ENCODE results near the gene REPIN1. TPM values are rescaled to one million over a fixed set of nuclear protein-coding genes. Genes with fewer than 3 reads are reported as not detected.
A peak's percentile ranks its signal among the peaks of the same experiment; 100 is the strongest.

Gene REPIN1
- 103 and 155 TPM in 2 replicates for total RNA-seq (2014; rRNA removed; shearing (Covaris generic))

- peak; percentile 83 for DNase-seq (ENCODE audit: low read depth)
Observed at GRCh38 chr7:150368096-150368883, at the start of gene REPIN1. TSS of gene REPIN1 (plus strand) at chr7:150368822. CDS start at chr7:150369712, 890 bp downstream.

GRCh38 chr7:150321788-150322113 lies 46.9 kb upstream of the REPIN1 start:
- DNase-seq (ENCODE audit: low read depth), result no peak

- no peak for DNase-seq (ENCODE audit: low read depth)
Observed at GRCh38 chr7:150322114-150322832, 46.3 kb upstream of the REPIN1 start.

GRCh38 chr7:150322833-150323681 lies 45.6 kb upstream of the REPIN1 start, which contains the start of the genes ACTR3C and LRRC61:
TSS of gene ACTR3C (minus strand) at chr7:150323545. CDS start at chr7:150295296, 28,249 bp downstream.
TSS of gene LRRC61 (plus strand) at chr7:150323355. CDS start at chr7:150336862, 13,507 bp downstream.
- DNase-seq (ENCODE audit: low read depth), result no peak

GRCh38 chr7:150323682-150324372 lies 44.8 kb upstream of the REPIN1 start:
- DNase-seq (ENCODE audit: low read depth), result no peak

- DNase-seq (ENCODE audit: low read depth), result no peak
Observed at GRCh38 chr7:150324373-150324961, 44.2 kb upstream of the REPIN1 start.

GRCh38 chr7:150325110-150325611 lies 43.5 kb upstream of the REPIN1 start:
- DNase-seq (ENCODE audit: low read depth), result no peak

- no peak for DNase-seq (ENCODE audit: low read depth)
Observed at GRCh38 chr7:150325901-150326300, 42.7 kb upstream of the REPIN1 start.

- no peak for DNase-seq (ENCODE audit: low read depth)
Observed at GRCh38 chr7:150326657-150327268, 41.9 kb upstream of the REPIN1 start.

GRCh38 chr7:150327308-150327707 lies 41.3 kb upstream of the REPIN1 start:
- DNase-seq (ENCODE audit: low read depth), result no peak

GRCh38 chr7:150329331-150330120 lies 39.1 kb upstream of the REPIN1 start:
- no peak for DNase-seq (ENCODE audit: low read depth)

- DNase-seq (ENCODE audit: low read depth), result no peak
Observed at GRCh38 chr7:150330211-150330885, 38.3 kb upstream of the REPIN1 start.

- no peak for DNase-seq (ENCODE audit: low read depth)
Observed at GRCh38 chr7:150332852-150333635, 35.6 kb upstream of the REPIN1 start.

- DNase-seq (ENCODE audit: low read depth), result no peak
Observed at GRCh38 chr7:150333659-150334058, 35.0 kb upstream of the REPIN1 start.

GRCh38 chr7:150334108-150334507 lies 34.5 kb upstream of the REPIN1 start:
- no peak for DNase-seq (ENCODE audit: low read depth)

GRCh38 chr7:150335108-150335773 lies 33.4 kb upstream of the REPIN1 start:
- DNase-seq (ENCODE audit: low read depth), result peak; percentile 77

GRCh38 chr7:150335774-150336112 lies 32.9 kb upstream of the REPIN1 start:
- no peak for DNase-seq (ENCODE audit: low read depth)

GRCh38 chr7:150336746-150337145 lies 31.9 kb upstream of the REPIN1 start:
- DNase-seq (ENCODE audit: low read depth), result no peak

Measured in M059J (cell line).